Type B pancreatic cell (in vitro differentiated cells): ENCODE results near the gene SWAP70. TPM values are rescaled to one million over a fixed set of nuclear protein-coding genes. Genes with fewer than 3 reads are reported as not detected.

Experiments used
- DNase-seq: peaks from one replicate; pipeline ENCODE4 v3.0.0; 2021; ENCODE audit warnings: mixed read lengths; ENCODE audit not compliant: unreplicated experiment; ENCODE audit errors: extremely low spot score
- H3K27ac Mint-ChIP-seq: 2 replicates; pipeline ENCODE4 v1.8.0; 2021; ENCODE audit warnings: mild to moderate bottlenecking, mixed read lengths
- H3K27me3 Mint-ChIP-seq: 2 replicates; pipeline ENCODE4 v1.8.0; 2021; ENCODE audit warnings: mixed read lengths
- H3K36me3 Mint-ChIP-seq: 2 replicates; pipeline ENCODE4 v1.8.0; 2021; ENCODE audit warnings: mixed read lengths
- H3K4me1 Mint-ChIP-seq: one replicate; pipeline ENCODE4 v1.8.0; 2021; ENCODE audit warnings: mixed read lengths; ENCODE audit not compliant: unreplicated experiment
- H3K4me3 Mint-ChIP-seq: 2 replicates; pipeline ENCODE4 v1.8.0; 2021; ENCODE audit warnings: mild to moderate bottlenecking, mixed read lengths
- H3K9me3 Mint-ChIP-seq: 2 replicates; pipeline ENCODE4 v1.8.0; 2021; ENCODE audit warnings: mixed read lengths
- CTCF ChIP-seq: fragments of 200-600 bp; sonication (generic); conservative IDR thresholded peaks from 2 replicates; pipeline ENCODE4 v1.5.0; 2021; ENCODE audit warnings: antibody characterized with exemption, mild to moderate bottlenecking
- total RNA-seq: library from RNA; stranded (reverse); gene quantifications from 2 replicates; pipeline ENCODE4 v1.2.1, GENCODE V29; 2021; ENCODE audit warnings: low replicate concordance

The SWAP70 gene
- total RNA-seq, 1 donor from 2014 or later: 18.8 TPM

GRCh38 chr11:9625728-9626127, 38.1 kb upstream of the SWAP70 start:
- no peak for DNase-seq
- no peaks in the 10 kb centered on the region for H3K36me3 Mint-ChIP-seq
- peaks cover 20% of the 10 kb centered on the region for H3K4me1 Mint-ChIP-seq
- no peak overlapping the region for H3K4me3 Mint-ChIP-seq
- no peak for TF ChIP-seq CTCF
- H3K27ac Mint-ChIP-seq: peak overlapping the region; percentile 77
- H3K9me3 Mint-ChIP-seq: no peaks in the 10 kb centered on the region
- H3K27me3 Mint-ChIP-seq: no peaks in the 10 kb centered on the region

- H3K4me3 Mint-ChIP-seq: no peak overlapping the region
- DNase-seq: no peak
- no peaks in the 10 kb centered on the region for H3K9me3 Mint-ChIP-seq
- H3K27ac Mint-ChIP-seq: no peak overlapping the region
- H3K27me3 Mint-ChIP-seq: no peaks in the 10 kb centered on the region
- TF ChIP-seq CTCF: no peak
- H3K36me3 Mint-ChIP-seq: no peaks in the 10 kb centered on the region
- H3K4me1 Mint-ChIP-seq: peaks cover 17% of the 10 kb centered on the region
Observed at GRCh38 chr11:9626496-9627394, 37.1 kb upstream of the SWAP70 start.

GRCh38 chr11:9629064-9629463, 34.8 kb upstream of the SWAP70 start:
- Mint-ChIP-seq H3K4me1 (peaks cover 17% of the 10 kb centered on the region), H3K4me3 (no peak overlapping the region), H3K9me3 (peaks cover 8% of the 10 kb centered on the region), H3K27me3 (no peaks in the 10 kb centered on the region), H3K27ac (no peak overlapping the region), H3K36me3 (no peaks in the 10 kb centered on the region)
- no peak for TF ChIP-seq CTCF
- DNase-seq: no peak

- peaks cover 9% of the 10 kb centered on the region for H3K9me3 Mint-ChIP-seq
- H3K36me3 Mint-ChIP-seq: no peaks in the 10 kb centered on the region
- H3K4me3 Mint-ChIP-seq: no peak overlapping the region
- TF ChIP-seq CTCF: no peak
- no peaks in the 10 kb centered on the region for H3K4me1 Mint-ChIP-seq
- H3K27me3 Mint-ChIP-seq: no peaks in the 10 kb centered on the region
- no peak for DNase-seq
- H3K27ac Mint-ChIP-seq: no peak overlapping the region
Observed at GRCh38 chr11:9633679-9634078, 30.2 kb upstream of the SWAP70 start.

- no peaks in the 10 kb centered on the region for H3K36me3 Mint-ChIP-seq
- DNase-seq: no peak
Observed at GRCh38 chr11:9636691-9637090, 27.2 kb upstream of the SWAP70 start.

More at GRCh38 chr11:9636691-9637090, 27.2 kb upstream of the SWAP70 start:
- no peaks in the 10 kb centered on the region for H3K4me1 Mint-ChIP-seq
- no peak overlapping the region for H3K4me3 Mint-ChIP-seq
- no peak overlapping the region for H3K27ac Mint-ChIP-seq
- H3K9me3 Mint-ChIP-seq: peaks cover 9% of the 10 kb centered on the region
- no peak for TF ChIP-seq CTCF
- H3K27me3 Mint-ChIP-seq: no peaks in the 10 kb centered on the region
